Smooth muscle cell (in vitro differentiated cells): Measurements from ENCODE around the gene LRRC59. TPM values are rescaled to one million over a fixed set of nuclear protein-coding genes. Genes with fewer than 3 reads are reported as not detected.

Experiments used
- DNase-seq: peaks from one replicate; lab custom pipeline; 2025; ENCODE audit not compliant: unreplicated experiment; lab: John Stamatoyannopoulos, UW
- H2AFZ ChIP-seq: fragments of 200-600 bp; sonication (generic); 2 replicates; pipeline ENCODE4 v1.6.0; 2016; ENCODE audit warnings: antibody characterized with exemption, low read depth, mild to moderate bottlenecking
- H3F3A ChIP-seq: fragments of 200-600 bp; sonication (generic); 2 replicates; pipeline ENCODE4 v1.6.0; 2017; ENCODE audit warnings: antibody characterized with exemption, low read depth
- H3K27ac ChIP-seq: fragments of 200-600 bp; sonication (generic); 2 replicates; pipeline ENCODE4 v1.5.1; 2016; ENCODE audit warnings: low read depth, mild to moderate bottlenecking
- H3K27me3 ChIP-seq: fragments of 200-600 bp; sonication (generic); 2 replicates; pipeline ENCODE4 v1.6.1; 2016; ENCODE audit warnings: low read depth, mild to moderate bottlenecking
- H3K36me3 ChIP-seq: fragments of 200-600 bp; sonication (generic); 2 replicates; pipeline ENCODE4 v1.5.1; 2016; ENCODE audit warnings: low read depth
- H3K4me1 ChIP-seq: fragments of 200-600 bp; sonication (generic); 2 replicates; pipeline ENCODE4 v1.5.1; 2016; ENCODE audit warnings: low read depth
- H3K4me2 ChIP-seq: fragments of 200-600 bp; sonication (generic); 2 replicates; pipeline ENCODE4 v1.6.0; 2016; ENCODE audit warnings: mild to moderate bottlenecking
- H3K4me3 ChIP-seq: fragments of 200-600 bp; sonication (generic); 2 replicates; pipeline ENCODE4 v1.5.1; 2016; ENCODE audit warnings: mild to moderate bottlenecking
- H3K79me2 ChIP-seq: fragments of 200-600 bp; sonication (generic); 2 replicates; pipeline ENCODE4 v1.6.0; 2016; ENCODE audit warnings: low read depth, mild to moderate bottlenecking
- H3K9ac ChIP-seq: fragments of 200-600 bp; sonication (generic); 2 replicates; pipeline ENCODE4 v1.6.0; 2016; ENCODE audit warnings: low read depth
- H3K9me3 ChIP-seq: fragments of 200-600 bp; sonication (generic); replicated peaks from 2 replicates; pipeline ENCODE4 v1.5.1; 2016; ENCODE audit warnings: low read depth
- H4K20me1 ChIP-seq: fragments of 200-600 bp; sonication (generic); 2 replicates; pipeline ENCODE4 v1.6.0; 2016; ENCODE audit warnings: low read depth
- CTCF ChIP-seq: fragments of 200-600 bp; sonication (generic); IDR thresholded peaks from 2 replicates; pipeline ENCODE4 v1.5.1; 2017; ENCODE audit warnings: borderline replicate concordance, mild to moderate bottlenecking, antibody characterized with exemption; ENCODE audit not compliant: insufficient read depth, poor library complexity, severe bottlenecking
- WGBS: methylation state at CpG from one replicate; pipeline ENCODE4 v1.1.7; 2016; ENCODE audit warnings: low lambda C conversion rate; 5-methylcytosine and 5-hydroxymethylcytosine counted together
- polyA plus RNA-seq: library from polyadenylated mRNA; unstranded; fragments of >200 nt; fragmentation: Nextera tagmentation; extraction: Ambion mirVana; gene quantifications from 2 replicates; pipeline ENCODE4 v1.2.1, GENCODE V29; 2016
- total RNA-seq: library from RNA; depleted of rRNA; stranded (reverse); fragments of >200 nt; gene quantifications from 2 replicates; pipeline ENCODE4 v1.2.3, GENCODE V29; 2014

The LRRC59 gene
- total and polyA plus RNA-seq, 2 experiments from 2014 or later = 160 to 161 TPM

GRCh38 chr17:50363217-50364060 lies 33.9 kb downstream of the LRRC59 start:
- Histone ChIP-seq H3K9me3 (no peaks in the 10 kb centered on the region), H3K36me3 (no peaks in the 10 kb centered on the region), H2AFZ (no peak overlapping the region), H3K27ac (peak overlapping the region; percentile 8), H4K20me1 (no peaks in the 10 kb centered on the region), H3K79me2 (no peaks in the 10 kb centered on the region), H3K9ac (no peak overlapping the region), H3K27me3 (no peaks in the 10 kb centered on the region), H3K4me2 (peak overlapping the region; percentile 2), H3K4me3 (no peak overlapping the region), H3F3A (peaks cover 9% of the 10 kb centered on the region), H3K4me1 (peaks cover 13% of the 10 kb centered on the region)
- WGBS = 29% methylated on average over 8 of the region's 8 CpGs
- DNase-seq = no peak
- TF ChIP-seq CTCF = no peak

- Histone ChIP-seq H4K20me1 (peaks cover 4% of the 10 kb centered on the region), H3K4me3 (no peak overlapping the region), H3K79me2 (no peaks in the 10 kb centered on the region), H3K9ac (no peak overlapping the region), H3F3A (peaks cover 9% of the 10 kb centered on the region), H3K4me2 (no peak overlapping the region), H3K36me3 (no peaks in the 10 kb centered on the region), H3K9me3 (no peaks in the 10 kb centered on the region), H3K27me3 (no peaks in the 10 kb centered on the region), H2AFZ (no peak overlapping the region), H3K27ac (no peak overlapping the region), H3K4me1 (peaks cover 13% of the 10 kb centered on the region)
- DNase-seq = no peak
- no peak for TF ChIP-seq CTCF
- 92% methylated on average over 7 of the region's 7 CpGs for WGBS
Measured at GRCh38 chr17:50362661-50363060, 34.7 kb downstream of the LRRC59 start.

GRCh38 chr17:50361561-50362480 lies 35.5 kb downstream of the LRRC59 start:
- Histone ChIP-seq H3K27me3 (no peaks in the 10 kb centered on the region), H3K9ac (no peak overlapping the region), H2AFZ (no peak overlapping the region), H3K79me2 (no peaks in the 10 kb centered on the region), H3K4me3 (no peak overlapping the region), H3K9me3 (no peaks in the 10 kb centered on the region), H3K4me2 (peak overlapping the region; percentile 27), H3K27ac (no peak overlapping the region), H3K36me3 (no peaks in the 10 kb centered on the region), H4K20me1 (peaks cover 5% of the 10 kb centered on the region), H3F3A (peaks cover 9% of the 10 kb centered on the region), H3K4me1 (peaks cover 13% of the 10 kb centered on the region)
- peak; percentile 68 for TF ChIP-seq CTCF
- no peak for DNase-seq
- WGBS = 35% methylated on average over 11 of the region's 11 CpGs
